Endothelial cell of hepatic sinusoid (primary cell): Measurements from ENCODE around the gene MEGF8.

Experiments used
- in situ Hi-C: cut with HindIII; loops from 2 replicates; pipeline ENCODE4 v1.10.0; 2017; ENCODE audit warnings: low sequenced_read_pairs

MEGF8 gene

DNA sequence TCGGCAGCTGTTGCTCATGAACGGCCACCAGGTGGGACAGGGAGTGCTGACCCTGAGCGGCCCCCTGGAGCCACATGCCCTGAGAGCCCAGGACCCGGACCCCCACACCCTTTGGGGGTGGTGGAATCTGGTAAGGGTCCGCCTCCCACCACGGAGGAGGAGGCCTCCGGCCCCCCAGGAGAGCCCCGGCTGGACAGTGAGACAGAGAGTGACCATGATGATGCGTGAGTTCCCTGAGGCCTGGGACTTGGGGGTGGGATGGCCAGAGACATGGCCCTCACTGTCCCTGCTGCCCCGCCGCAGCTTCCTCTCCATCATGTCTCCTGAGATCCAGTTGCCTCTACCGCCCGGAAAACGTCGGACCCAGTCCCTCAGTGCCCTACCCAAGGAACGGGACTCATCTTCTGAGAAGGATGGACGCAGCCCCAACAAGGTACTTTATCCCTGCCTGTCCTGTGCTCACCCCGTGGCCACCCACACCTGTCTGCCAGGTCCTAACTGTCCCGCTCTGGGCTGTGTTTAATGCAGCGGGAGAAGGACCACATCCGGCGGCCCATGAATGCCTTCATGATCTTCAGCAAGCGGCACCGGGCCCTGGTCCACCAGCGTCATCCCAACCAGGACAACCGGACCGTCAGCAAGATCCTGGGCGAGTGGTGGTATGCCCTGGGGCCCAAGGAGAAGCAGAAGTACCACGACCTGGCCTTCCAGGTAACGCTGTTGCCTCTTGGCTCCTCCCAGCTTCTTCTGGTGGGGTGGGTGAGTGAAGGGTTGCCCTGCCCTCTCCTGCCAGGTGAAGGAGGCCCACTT is 38.2 kb upstream of the MEGF8 start:
- in situ Hi-C loops: no loop called here

DNA sequence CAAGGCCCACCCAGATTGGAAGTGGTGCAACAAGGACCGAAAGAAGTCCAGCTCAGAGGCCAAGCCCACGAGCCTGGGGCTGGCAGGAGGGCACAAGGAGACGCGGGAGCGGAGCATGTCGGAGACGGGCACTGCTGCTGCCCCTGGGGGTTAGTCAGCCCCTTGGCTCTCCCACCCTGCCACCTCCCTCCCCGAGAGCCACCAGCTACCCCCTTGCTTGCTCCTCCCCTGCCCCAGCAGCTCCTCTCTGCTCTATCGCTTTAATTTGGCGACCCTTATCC is 37.7 kb upstream of the MEGF8 start:
- in situ Hi-C loops: no loop called here

- in situ Hi-C loops: no loop called here
Observed at GRCh38 chr19:42288387-42288786, 37.0 kb upstream of the MEGF8 start.

- in situ Hi-C loops: no loop called here
Observed at GRCh38 chr19:42288881-42289555, 36.4 kb upstream of the MEGF8 start.

- in situ Hi-C loops: no loop called here
Observed at GRCh38 chr19:42289556-42290041, 35.8 kb upstream of the MEGF8 start.

- in situ Hi-C loops: no loop called here
Observed at GRCh38 chr19:42290136-42290522, 35.3 kb upstream of the MEGF8 start.

- in situ Hi-C loops: no loop called here
Observed at GRCh38 chr19:42290523-42291434, 34.7 kb upstream of the MEGF8 start.

GRCh38 chr19:42291435-42291810 is 34.0 kb upstream of the MEGF8 start:
- in situ Hi-C loops: no loop called here

GRCh38 chr19:42292042-42292960 is 33.1 kb upstream of the MEGF8 start:
- in situ Hi-C loops: no loop called here

- in situ Hi-C loops: no loop called here
Observed at GRCh38 chr19:42292963-42293362, 32.5 kb upstream of the MEGF8 start.

GRCh38 chr19:42293540-42293939 is 31.9 kb upstream of the MEGF8 start:
- in situ Hi-C loops: no loop called here

- in situ Hi-C loops: no loop called here
Observed at GRCh38 chr19:42293948-42294347, 31.5 kb upstream of the MEGF8 start.

- in situ Hi-C loops: no loop called here
Observed at GRCh38 chr19:42294471-42295137, 30.8 kb upstream of the MEGF8 start.

GRCh38 chr19:42295342-42295741 is 30.1 kb upstream of the MEGF8 start:
- in situ Hi-C loops: no loop called here

DNA sequence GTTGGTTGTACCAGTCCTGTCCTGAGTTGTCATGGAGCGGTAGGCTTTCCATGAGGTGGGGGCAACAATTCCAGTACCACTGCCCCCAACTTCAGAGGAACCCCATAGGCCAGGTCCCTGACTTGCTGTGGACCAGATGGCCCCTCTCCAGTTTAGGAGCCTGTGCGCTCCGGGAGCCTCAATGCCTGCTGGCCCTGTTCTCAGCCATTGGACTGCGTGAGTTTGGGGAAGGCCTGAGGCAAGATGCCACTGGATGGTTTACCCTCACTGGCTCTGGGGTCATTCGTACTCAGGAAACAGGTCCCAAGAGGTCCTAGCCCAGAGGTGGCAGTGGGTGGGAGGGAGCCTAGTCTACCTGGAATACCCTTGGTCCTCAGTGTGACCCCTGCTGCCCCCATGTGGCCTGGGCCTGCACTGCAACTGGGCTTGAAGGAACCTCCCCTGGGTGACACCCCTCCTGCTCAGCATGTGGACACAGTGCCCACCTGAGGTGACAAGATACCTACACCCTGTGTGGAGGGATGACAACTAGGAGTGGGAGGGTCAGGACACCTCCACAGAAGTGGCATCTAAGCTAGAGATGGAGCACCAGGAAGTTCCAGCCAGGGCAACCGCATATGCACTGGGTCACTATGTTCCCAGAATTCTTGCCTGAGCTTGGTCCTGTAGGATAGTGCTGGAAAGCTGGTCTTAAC is 29.5 kb upstream of the MEGF8 start:
- in situ Hi-C loops: no loop called here

GRCh38 chr19:42297039-42297438 is 28.4 kb upstream of the MEGF8 start:
- in situ Hi-C loops: no loop called here

DNA sequence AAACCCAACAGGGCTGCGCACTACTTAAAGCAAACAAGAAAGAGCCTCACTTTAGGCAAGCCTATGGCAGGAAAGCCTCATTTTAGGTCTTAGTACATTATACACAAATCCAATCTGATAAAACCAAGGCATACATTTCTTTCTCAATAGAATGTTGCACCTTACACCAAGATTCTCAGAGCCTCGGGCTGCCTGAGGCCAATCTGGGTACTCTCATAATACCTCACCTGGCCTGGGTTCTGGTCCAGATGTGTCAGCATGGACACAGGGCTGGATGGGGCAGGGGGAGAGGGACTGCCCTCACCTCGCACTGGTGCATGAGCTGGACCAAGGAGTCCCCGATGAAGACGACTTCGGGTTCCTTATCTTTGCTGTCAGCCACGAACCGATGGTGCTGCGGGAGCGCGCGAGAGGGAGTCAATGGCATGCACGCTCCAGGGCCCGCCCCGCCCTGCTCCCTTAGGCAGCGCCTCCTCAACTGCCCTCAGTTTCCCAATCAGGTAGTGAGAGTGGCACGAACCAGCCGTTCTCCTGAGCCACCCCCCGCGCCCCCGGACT is 23.7 kb upstream of the MEGF8 start, which contains the start of gene PRR19:
PRR19 (plus strand) TSS at position 487 of the 558 bp plus-strand sequence. CDS start 7,453 bp downstream, outside the sequence.
- in situ Hi-C loops: no loop called here

- in situ Hi-C loops: no loop called here
Observed at GRCh38 chr19:42303101-42303464, 22.4 kb upstream of the MEGF8 start.

DNA sequence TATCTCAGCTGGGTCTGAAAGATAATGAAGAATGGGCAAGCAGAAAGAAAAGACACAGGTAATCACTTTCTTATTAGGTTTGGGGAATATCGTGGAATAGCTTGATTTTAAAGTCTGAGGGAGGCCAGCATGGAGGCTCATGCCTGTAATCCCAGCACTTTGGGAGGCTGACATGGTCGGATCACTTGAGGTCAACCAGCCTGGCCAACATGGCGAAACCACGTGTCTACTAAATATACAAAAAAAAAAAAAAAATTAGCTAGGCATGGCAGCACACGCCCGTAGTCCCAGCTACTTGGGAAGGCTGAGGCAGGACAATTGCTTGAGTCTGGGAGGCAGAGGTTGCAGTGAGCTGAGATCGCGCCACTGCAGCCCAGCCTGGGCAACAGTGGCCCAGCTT is 21.6 kb upstream of the MEGF8 start:
- in situ Hi-C loops: no loop called here
